HG02840 (cell line): ENCODE data around the gene CPNE7.

ENCODE experiments used
- ATAC-seq: cut with Tn5 transposase; IDR thresholded peaks from one replicate; pipeline ENCODE4 v1.9.1; 2021; ENCODE audit warnings: mild to moderate bottlenecking, moderate library complexity, moderate number of reproducible peaks; ENCODE audit not compliant: unreplicated experiment, low FRiP score

CPNE7 gene

DNA sequence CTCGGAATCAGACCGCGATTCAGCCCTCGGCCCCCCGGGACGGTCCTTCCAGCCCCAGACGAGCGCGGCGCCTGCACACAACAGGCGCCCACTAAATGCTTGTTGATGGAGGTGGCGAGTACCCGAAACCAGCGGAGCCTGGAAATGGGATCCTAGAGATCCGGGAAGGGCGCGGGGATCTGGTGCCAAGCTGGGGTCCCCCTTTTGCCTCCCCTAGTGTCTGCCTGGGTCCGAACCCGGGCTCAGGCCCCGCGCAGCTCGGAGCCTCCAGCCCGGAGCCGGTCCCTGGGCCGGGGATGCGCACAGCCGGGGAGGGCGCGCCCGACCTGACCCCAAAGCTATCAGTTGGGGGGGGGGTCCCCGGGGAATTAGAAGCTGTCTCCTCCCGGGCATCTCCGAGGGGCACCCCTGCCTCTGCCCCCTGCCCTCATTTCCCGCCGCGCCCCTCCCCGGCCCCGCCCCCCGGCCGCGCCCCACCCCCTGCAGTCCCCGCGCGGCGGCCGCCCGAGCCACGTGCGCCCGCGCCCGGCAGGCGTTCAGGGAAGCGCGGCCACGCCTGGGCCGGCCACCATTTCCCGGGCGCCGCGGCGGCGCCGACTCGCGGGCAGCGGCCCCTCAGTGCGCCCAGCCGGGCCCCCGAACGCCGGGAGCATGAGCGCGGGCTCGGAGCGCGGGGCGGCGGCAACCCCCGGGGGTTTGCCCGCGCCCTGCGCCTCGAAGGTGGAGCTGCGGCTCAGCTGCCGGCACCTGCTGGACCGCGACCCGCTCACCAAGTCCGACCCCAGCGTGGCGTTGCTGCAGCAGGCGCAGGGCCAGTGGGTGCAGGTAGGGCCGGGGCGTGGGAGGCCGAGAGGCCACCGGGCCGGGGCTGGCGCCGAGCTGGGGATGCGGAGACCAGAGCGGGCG, at the start of gene CPNE7:
Gene CPNE7, plus strand, starts transcription at position 512 of the 906 bp plus-strand sequence. Its CDS starts 140 bp downstream, at position 652.
- ATAC-seq, result no peak

DNA sequence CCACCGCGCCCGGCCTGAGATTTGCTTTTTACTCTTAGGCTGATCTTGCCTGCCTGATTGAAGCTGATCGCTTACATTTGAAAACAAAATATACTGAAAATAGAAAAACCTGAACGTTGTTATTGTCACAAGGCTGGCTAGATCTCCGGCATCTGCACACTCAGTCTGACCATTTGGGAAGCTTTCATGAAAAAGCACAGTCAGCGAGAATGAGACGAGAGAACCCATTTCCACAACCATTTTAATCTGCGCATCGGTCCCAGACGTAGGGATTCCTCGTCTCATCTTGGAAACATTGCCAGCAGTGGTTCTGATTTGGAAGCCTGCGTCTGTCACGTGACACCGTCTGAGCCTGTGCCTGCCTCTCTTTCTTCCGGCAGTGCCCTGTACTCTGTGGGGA, 46.5 kb upstream of the CPNE7 start:
- ATAC-seq, result no peak

DNA sequence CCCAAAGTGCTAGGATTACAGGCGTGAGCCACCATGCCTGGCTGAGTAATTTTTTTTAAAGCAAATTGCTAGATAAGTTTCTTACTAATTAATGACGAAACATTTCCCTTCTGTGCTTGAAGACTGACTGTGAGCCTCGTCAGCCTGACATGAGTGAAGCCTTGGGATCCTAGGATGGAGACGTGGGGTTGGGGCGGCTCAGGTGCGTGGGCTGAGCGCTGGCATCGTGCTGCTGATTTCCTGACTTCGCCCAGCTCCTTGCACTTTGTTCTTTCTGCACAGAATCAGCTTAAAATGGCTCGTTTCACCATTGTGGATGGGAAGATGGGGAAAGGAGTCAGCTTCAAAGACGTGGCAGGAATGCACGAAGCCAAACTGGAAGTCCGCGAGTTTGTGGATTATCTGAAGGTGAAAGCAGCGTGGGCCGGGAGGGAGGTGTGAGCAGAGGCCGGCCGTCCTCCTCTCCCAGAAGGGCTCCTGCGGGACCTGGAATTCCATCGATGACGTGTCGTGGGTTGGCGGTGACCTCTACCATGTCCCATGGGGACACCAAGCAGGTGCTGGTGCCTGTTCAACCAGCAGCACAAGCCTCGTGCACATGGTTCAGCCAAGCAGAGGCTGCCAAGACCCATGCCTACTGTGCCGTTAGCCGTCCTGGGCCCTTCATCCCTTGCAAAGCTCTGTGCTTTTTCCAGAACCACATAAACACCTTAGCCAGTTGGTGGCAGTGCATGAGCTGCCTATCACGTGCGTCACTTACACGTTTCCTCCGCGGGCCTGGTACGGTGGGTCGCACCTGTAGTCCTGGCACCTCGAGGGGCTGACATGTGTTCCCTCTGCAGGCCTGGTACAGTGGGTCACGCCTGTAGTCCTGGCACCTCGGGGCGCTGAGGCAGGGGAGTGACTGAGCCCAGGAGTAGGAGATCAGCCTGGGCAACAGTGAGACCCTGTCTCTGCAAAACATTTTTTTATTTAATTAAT, 44.9 kb upstream of the CPNE7 start:
- no peak for ATAC-seq

DNA sequence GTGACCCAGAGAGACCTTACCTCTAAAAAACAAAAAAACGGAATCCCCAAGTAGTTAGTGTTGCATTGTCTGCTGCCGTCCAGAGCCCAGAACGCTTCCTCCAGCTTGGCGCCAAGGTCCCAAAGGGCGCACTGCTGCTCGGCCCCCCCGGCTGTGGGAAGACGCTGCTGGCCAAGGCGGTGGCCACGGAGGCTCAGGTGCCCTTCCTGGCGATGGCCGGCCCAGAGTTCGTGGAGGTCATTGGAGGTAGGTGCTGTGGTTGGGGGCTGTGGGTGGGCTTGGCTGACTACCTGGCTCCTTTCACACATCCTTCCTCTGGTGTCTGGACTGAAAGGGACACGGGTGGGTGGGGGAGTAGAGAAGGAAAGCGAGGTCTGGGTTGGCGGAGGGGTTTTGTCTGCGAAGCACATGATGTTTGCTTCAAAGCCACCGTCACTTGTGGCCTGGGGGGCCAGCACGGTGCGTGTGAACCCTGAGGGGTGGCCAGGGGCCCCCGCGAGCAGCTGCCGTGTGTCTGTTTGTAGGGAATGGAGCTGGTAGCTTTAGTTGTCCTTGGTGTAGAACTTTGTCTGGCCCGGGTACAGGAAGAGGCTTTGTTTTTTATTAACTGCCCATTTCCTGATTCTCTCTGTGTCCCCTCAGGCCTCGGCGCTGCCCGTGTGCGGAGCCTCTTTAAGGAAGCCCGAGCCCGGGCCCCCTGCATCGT, 43.6 kb upstream of the CPNE7 start:
- no peak for ATAC-seq

DNA sequence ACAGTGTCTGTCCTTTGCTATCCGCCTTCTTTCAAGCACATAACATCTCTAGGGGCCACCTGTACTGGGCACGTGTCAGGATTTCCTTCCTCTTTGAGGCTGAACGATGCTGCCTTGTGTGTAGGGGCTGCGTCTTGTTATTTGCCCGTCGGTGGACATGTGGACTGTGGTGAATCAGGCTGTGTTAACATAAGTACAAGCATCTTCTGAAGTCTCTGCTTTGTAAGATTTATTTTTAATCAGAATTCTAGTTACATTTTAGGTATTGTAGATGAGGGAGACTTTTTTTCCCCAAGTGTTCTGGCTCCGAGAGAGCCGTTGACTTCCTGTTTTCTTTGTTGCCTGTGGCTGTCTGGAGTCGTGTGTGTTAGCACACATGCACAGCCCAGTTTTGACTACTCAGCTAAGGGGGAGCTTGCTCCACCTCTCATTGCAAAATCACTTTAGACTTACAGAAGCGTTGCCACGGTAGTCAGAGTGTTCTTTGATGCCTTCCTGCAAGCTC, 41.3 kb upstream of the CPNE7 start:
- no peak for ATAC-seq

DNA sequence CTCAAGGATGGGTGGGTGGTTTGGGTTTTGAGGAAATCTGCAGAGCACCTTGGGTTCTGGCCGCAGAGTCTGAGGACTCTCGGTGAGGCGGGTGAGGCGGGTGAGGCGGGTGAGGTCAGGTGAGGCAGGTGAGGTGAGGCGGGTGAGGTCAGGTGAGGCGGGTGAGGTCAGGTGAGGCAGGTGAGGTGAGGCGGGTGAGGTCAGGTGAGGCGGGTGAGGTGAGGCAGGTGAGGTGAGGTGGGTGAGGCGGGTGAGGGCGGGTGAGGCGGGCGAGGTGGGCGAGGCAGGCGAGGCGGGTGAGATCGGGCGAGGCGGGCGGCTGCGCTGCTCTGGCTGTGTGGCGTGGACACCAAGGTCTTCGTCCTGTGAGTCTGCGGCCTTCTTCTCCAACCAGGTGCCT, 39.2 kb upstream of the CPNE7 start:
- ATAC-seq, result no peak

DNA sequence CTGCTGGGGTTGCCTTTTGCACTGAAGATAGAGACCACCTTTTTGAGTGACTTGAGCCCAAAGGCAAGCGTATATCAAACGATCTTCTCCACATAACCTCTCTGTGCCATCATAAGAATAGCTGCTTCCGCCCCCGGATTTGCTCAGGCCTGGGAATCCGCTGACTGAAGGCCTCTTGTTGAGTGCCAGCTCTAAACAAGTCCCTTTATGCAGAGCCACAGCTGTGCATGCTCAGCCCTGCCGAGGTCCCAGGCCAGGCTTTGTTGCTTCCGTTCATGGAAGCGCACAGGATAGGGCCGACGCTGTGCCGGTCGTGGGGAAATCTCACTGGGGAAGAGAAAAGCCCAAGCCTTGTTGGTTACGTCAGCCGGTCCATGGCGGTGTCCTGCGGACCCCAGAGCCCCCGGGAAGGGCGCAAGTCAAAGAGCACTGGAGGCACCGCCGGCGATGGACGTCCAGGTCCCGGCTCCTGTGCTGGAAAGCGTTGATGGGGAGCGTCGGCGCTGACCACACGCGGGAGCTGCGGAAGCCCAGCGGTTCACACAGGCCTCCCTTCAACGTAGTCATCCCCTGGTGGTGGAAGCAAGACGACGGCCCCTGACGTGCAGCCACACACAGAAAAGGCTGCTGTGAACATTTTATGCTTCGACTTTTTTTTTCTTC, 38.5 kb upstream of the CPNE7 start:
- no peak for ATAC-seq

DNA sequence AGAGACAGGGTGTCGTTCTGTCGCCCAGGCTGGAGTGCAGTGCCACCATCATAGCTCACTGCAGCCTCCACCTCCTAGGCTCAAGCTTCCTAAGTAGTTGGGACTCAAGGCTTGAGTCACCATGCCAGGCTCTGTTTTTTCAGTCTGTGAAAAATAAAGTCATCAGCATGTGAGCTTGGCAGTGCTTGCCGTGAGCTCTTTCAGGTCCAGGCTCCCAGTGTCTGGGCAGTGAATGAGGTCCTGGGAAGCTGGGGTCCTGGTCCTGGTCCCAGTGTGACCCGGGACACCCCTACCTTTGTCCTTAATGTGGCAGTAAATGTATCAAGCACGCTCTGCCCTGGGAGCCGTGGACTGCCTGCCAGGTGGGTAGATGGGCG, 38.0 kb upstream of the CPNE7 start:
- no peak for ATAC-seq

DNA sequence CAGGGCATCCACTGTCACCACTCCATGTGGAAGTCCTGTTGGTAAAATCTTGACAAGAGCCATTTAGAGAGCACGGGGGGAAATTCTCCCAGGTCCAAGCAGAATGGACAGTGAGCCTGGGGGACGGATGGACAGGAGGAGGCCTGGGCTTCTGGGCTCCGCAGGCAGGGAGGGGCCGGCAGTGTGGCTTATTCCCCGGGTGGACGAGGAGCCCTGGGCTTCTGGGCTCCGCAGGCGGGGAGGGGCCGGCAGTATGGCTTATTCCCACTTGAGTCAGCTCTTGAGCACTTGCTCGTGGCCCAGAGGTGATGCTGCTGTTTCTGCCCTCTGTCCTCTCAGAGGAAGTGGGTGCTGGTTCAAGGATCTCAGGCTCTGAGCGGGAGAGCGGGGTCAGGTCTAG, 37.3 kb upstream of the CPNE7 start:
- ATAC-seq, result no peak

DNA sequence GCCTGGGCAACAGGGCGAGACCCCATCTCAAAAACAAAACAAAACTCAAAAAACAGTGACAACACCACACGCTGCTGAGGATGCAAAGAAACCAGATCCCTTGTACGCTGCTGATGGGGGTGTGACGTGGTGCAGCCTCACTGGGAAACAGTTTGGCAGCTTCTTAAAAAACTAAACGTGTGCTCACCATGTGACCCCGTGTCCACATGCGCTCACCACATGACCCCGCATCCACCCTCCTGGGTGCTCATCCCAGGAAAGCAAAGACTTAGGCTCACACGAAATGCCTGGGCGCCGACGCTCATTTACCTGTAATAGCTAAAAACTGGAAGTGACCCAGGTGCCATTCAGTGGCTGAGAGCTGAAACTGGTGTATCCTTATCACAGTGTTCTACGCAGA, 35.0 kb upstream of the CPNE7 start:
- ATAC-seq, result no peak

DNA sequence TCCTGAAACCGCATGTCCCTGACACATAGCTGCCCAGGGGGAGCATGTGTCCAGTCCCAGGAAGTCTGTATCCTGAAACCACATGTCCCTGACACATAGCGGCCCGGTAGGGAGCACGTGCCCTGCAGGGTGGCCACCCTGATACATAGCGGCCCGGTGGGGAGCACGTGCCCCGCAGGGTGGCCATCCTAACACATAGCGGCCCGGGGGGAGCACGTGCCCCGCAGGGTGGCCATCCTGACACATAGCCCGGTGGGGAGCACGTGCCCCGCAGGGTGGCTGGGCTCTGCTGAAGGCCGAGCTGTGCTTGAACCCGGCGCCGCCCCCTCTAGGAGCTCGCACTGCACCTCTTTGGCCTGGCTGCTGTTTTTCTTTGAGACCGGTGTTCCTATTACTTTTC, 33.8 kb upstream of the CPNE7 start:
- no peak for ATAC-seq

DNA sequence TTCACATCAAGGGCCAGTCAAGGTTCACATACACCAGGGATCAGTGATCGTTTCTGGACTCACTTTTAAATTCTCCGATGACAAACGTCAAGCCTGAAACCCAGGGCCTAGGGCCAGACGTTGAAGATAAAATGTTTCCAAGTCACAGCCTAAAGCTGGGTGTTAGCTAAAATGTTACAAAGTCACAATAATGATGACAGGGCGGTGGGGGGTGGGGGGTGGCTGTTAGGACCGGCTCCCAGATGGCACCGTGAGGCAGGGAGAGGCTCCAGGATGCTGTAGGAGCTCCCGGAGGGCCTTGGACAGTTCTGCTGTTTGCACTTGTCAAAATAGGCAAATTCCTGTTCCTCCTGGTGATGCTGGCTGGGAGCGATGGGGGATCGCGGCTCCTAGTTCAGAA, 31.4 kb upstream of the CPNE7 start:
- ATAC-seq, result no peak

DNA sequence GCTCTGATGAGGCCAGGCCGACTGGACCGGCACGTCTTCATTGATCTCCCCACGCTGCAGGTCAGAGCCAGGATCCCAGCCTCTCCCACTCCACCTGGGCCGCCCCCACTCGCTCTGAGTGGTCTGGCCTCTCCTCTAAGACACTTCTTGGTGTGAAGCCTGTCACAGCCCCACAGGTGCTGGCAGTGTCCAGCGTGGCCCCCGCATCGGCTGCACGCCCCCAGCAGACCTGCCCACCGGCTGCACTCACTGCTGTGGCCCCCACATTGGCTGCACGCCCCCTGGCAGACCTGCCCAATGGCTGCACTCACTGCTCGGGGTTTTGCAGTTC, 30.9 kb upstream of the CPNE7 start:
- ATAC-seq, result no peak

DNA sequence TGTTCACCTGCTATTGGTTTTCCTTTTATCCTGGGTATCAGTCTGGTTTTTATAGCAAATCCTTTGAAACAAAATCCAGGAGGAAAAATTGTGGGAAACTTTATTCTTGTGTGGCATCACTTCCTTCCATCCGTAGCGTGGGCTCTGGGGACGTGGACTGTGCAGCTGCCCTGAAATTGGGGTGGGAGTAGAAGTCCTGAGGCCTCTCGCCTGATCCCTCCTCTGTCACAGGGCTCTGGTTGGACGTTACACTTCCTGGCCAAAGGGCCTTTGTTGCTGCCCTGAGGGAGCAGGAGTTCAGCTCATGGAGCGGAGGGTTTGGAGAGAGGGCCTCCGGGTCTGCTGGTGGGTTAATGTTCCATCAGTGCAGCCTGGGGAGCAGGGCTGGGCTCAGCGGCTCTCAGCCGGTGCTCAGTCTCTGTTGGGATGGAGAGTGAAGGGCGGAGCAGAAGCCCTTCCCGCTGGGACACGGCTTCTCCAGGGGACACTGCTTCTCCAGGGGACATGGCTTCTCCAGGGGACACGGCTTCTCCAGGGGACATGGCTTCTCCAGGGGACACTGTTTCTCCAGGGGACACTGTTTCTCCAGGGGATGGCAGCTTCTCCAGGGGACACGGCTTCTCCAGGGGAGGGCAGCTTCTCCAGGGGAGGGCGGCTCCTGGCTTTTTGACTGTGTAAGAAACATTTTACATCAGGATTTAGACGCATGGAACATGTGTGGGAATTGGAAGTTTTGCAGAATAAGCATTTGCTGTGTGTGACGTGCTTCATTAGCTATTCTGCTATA, 30.3 kb upstream of the CPNE7 start:
- ATAC-seq, result no peak

DNA sequence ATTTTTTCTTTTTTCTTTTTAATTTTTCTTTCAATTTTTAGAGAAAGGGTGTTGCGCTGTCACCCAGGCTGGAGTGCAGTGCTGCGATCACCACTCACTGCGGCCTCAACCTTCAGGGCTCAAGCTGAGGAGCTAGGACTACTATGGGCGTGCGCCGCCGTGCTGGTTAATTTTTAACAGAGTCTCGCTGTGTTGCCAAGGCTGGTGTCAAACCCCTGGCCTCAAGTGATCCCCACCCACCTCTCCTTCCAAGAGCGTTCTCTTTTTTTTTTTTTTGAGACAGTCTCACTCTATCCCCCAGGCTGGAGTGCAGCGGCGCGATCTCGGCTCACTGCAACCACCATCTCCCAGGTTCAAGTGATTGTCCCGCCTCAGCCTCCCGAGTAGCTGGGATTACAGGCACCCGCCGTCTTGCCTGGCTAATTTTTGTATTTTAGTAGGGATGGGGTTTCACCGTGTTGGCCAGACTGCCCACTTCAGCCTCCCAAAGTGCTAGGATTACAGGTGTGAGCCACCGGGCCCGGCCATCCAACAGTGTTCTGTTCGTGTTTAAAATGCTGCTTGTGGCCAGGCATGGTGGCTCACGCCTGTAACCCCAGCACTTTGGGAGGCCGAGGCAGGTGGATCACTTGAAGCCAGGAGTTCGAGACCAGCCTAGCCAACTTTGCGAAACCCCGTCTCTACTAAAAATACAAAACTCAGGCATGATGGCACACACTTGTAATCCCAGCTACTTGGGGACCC, 29.6 kb upstream of the CPNE7 start:
- ATAC-seq, result no peak

DNA sequence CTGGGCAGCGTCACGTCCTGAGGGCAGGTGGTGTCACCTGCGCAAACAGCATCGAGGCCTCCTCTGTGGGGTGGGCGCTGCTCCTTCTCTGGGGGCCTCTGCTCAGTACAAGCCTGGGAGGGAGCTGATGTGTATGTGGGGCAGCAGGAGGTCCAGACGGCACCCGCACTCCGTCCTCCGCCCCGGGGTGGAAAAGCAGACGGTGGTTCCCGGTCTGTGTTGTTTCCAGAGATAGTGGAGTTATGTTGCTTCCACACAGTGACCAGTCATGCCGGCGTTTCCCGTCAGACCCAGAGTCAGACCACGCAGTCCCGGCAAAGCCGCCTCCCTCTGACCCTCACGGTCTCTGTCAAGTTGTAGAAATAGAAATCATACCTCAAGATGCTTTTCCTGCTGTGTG, 28.8 kb upstream of the CPNE7 start:
- no peak for ATAC-seq

DNA sequence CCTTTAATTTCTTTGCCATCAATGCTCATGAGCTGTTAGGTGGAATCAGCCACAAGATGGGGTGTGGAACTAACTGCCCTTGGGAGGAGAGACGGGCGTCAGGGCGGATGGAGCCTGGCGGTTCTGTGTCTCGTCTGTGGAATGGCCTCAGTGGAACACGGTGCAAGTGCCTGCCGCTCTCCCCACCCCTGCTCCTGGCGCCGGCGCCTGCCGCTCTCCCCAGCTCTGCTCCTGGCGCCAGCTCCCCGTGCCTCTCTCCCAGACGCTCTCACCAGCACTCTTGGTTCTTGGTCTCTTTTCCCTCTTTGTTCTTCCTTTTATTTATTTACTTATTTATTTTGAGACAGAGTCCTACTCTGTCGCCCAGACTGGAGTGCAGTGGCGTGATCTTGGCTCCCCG, 28.3 kb upstream of the CPNE7 start:
- no peak for ATAC-seq

DNA sequence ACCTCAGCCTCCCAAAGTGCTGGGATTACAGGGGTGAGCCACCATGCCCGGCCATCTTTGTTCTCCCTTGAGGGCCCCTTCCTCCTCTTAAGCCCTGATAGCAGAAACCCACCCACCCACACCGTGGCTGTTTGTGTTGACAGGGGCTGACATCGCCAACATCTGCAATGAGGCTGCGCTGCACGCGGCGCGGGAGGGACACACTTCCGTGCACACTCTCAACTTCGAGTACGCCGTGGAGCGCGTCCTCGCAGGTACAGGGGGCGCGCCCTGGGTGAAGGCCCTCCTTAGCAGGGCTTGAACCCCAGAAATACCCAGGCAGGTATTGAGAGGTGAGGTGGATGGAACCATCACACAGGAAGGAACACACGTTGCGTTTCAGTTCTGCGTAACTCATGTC, 27.7 kb upstream of the CPNE7 start:
- no peak for ATAC-seq
